SK-MEL-5 (cell line): ENCODE results near the gene ZNF469. TPM values are rescaled to one million over a fixed set of nuclear protein-coding genes. Genes with fewer than 3 reads are reported as not detected.
A peak's percentile ranks its signal among the peaks of the same experiment; 100 is the strongest.

Experiments
- DNase-seq: peaks from one replicate; pipeline ENCODE4 v3.0.0-alpha.2; 2016; ENCODE audit warnings: low read depth, low spot score
- in situ Hi-C: cut with HindIII; loops from 2 replicates; pipeline ENCODE4 v1.10.0; 2016; ENCODE audit warnings: low sequenced_read_pairs, high pct_unique_total_duplicates, low pct_unique_long_range_greater_than_20kb
- total RNA-seq: library from RNA; depleted of rRNA; stranded (reverse); fragments of >200 nt; shearing (Covaris generic); gene quantifications from 2 replicates; pipeline ENCODE4 v1.2.3, GENCODE V29; 2014

ZNF469 gene
- total RNA-seq, 1 experiment from 2014 or later = not detected

DNA sequence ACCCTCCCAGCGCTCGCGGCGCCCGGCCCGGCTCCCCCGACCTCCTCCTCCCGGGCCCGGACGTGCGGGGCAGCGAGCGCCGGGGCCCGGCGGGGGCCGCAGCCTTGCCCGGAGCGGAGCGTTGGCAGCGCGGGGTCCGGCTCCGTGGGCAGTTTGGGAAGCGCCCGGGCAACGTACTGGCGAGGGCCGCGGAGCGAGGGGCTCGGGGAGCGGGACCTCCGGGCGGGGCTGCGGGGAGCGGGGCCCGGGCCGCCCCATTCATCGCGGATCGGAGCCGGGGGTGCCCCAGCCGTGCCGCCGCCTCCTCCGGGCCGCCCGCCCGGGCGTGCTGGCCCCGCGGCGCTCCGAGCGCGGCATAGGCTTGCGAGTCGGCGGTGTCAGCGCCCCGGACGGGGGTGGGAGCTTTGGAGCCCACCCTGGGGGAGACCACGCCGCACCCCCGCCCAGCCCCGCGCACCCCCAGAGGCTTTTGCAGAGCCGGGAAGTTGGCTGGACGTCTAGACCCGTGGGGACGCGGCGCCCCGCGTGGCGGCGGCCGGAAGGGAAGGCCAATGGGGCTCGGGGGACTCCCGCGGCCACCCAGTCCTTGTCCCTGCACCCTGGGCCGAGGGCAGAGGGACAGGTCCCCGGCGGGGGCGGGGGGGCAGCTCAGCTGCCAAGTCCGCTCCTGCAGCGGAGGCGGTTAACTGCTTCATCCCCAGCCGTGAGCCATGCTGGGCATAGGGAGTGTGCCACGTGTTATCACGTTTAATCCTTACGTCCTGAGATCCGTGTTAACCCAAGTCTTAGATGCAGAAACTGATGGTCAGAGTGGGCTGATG, 852 bp downstream of the ZNF469 start:
- in situ Hi-C loops = no loop called here
- DNase-seq = no peak

DNA sequence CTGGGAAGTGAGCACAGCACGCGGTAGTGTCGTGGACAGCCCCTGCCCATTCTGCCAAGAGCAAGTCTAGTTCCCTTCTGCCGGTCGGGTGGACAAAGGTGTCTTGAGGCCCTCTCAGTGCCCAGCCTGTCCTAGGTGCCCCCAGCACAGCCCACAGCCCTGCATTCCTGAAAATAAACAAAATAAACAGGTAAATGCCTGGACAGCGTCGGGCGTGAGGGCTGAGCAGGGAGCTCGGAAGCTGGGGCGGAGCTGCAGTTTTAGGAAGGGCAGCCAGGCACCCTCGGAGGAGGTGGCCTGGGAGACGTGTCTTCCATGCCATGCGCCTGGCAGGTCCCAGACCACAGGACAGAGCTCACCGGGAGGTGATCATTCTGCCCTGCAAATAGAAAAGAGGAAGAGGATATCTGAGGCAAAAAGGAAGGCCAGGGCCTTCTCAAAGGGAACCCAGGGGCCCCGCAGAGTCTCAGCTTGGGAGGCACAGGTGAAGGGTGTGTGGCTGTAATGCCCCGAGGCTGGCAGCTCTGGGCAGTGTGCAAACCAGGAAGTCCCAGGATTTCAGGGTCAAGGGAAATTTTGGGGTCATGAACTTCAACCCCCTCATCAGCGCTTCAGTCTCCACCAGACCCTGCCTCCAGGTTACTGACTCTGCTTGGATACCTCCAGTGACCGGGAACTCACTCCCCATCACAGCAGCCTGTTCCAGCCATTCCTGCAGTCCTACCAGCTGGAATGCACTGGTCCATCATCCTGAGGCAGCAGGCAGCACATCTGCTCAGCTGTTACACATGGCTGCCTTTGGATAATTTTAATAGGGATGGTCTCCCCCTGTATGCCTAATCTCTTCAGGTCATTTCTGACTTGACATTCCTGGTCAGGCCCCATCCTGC, 1.7 kb downstream of the ZNF469 start:
- in situ Hi-C loops = no loop called here
- DNase-seq = no peak

DNA sequence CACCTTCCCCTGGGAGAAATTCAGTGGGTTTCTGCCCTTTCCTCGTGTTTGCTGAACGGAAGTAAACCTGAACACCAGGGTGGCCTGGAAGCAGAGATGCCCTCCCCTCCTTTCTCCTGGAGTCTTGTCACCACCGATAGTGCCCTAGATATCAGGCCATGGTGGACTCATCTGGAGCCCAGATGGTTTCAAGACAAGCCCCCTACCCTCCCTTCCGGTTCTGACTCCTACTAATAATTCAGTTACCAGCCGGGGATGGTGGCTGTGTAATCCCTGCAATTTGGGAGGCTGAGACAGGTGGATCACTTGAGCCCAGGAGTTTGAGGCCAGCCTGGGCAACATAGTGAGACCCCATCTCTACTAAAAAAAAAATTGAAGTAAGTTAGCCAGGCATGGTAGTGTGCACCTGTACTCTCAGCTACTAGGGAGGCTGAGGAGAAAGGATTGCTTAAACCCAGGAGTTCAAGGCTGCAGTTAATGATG, 2.4 kb downstream of the ZNF469 start:
- in situ Hi-C loops = no loop called here
- no peak for DNase-seq

DNA sequence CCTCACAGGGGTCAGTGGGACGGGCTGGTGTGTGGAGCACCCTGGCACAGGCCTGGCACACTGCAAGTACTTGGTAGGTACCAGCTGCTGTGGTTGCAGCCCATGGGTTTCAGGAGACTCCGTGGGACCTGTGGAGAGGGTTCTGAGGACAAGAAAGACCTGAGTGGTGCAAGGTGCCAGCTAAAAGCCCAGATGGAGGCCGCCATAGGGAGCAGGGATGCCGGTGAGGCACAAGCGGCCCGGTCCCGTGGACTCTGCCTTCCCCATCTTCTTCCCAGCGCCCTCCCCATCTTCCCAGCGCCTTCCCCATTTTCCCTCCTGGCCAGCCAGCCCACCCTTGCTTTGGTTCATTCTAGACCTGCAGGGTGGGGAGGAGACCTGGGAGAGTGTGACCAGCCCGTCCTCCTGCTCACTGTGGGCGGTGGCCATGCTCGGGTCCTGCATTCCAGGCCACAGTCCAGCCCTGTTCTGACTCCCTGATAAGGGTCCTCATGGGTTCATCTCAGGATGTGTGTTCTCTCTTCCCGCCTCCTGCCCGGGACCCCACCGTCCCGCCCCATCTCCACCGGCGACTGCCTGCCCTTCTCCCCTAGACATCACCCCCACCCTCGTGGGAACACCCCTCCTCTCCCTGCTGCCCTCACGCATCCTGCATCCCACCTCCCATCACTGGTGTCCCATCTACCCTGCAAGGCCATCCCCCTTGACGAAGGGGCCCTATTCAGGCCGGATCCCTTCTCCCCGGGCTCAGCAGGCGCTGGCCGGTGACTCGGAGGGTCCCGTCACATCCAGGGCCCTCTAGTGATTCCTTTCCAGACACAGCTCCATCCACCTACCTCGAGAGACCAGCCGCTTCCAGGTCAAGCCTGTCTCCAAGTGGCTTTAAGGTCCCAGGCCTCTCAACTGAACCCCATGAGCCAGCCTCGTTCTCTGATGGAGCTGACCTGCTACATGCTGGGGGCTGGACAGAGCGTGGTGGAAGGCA, 3.4 kb downstream of the ZNF469 start:
- in situ Hi-C loops = no loop called here
- DNase-seq = no peak

DNA sequence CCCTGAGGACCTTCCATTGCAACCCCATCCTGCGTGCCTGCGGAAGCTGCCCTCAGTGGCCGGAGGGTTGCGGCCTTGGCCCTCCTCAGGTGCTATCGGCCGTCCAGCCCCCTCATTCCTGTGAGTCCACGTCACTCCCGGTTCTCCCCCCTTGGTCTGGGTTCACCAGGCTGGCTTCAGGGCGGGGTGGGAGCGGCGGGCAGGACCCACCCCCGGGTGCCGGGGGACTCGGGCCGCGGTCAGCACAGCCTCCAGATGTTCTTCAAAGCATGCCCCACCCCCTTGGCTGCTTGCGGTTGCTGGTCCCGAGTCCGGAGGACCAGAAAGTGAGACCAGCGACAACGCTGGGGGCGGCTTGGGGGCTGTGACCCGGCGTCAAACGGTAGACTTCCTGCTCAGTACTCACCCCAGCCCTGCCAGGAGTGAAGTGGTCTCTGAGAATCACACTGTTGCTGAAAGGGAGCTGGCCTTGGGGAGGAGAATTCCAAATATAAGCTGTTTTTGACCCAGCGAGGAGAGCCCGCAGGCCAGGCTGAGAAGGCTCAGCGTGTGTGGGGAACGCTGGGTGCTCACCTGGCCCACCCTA, 4.5 kb downstream of the ZNF469 start:
- in situ Hi-C loops = no loop called here
- DNase-seq = no peak

DNA sequence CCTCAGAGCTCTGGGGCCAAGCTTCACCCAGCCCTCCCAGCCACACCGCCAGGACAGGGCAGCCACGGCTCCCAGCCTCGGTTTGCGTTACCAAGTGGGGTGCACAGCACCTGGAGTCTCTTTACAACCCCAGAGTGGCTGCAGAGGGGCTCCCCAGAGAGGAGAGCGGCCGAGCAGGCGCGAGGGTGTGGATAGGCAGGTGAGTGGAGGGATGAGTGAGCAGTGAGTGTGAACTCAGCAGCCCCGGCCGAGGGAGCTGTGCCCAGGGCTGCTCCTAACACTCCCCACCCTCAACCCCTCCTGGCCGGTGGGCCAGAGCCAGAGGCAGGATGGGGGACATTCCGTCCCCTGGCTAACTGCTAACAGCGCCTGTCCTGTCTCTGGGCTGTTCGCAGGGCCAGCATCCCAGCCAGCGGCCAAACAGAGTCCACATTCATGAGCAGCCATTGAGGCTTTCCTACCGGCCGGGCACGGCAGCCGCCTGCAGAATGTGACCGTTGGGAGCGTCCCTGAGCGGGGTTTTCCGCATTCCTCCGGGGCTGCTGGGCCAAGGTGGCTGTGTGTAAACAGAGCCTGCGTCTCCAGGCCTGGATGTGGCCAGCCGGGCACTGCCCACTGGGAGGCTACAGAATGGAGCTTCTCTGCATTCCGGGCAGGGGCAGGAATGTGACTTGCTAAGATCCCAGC, 5.3 kb downstream of the ZNF469 start:
- DNase-seq = no peak
- in situ Hi-C loops = no loop called here

DNA sequence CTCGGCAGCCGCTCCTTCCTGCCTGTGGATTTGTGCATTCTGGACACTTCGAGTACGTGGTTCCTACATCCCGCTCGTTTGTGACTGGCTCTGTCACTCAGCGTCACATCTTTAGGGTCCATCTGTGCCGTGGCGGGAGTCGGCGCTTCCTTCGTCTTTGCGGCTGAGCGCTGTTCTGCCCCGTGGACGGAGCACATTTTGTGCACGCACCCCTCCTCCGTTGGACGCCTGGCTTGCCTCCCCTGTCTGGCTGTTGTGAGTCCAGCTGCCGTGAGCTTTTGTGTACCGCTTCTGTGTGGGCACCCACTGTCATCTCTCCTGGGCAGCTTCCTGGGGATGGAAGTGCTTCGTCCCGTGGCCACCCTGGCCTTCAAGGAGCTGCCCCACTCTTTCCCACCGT, 6.4 kb downstream of the ZNF469 start:
- in situ Hi-C loops = no loop called here
- no peak for DNase-seq

DNA sequence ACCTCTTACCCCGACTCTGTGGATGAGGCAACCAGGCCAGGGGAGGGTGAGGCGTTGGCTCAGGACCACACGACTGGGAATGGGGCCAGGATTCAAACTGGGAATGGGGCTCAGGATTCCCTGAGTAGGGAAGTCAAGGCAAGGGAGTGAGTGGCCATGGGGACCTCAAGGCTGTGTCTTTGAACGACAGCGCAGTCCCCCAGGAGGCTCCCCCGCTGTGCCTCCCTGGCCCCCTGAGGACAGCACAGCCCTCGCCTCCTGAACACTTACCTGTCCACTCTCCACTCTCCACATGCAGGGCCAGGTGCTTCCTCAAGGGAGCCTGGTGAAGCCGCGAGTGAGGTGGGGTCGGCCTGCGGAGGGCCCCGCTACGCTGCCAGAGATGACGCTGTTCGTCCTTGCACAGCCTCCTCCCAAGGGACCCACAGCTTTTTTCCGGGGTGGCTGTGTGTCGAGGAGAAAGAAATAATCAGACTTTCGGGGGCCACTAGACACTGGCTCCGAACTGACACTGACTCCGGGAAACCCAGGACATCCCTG, 6.9 kb downstream of the ZNF469 start:
- in situ Hi-C loops = no loop called here
- no peak for DNase-seq

DNA sequence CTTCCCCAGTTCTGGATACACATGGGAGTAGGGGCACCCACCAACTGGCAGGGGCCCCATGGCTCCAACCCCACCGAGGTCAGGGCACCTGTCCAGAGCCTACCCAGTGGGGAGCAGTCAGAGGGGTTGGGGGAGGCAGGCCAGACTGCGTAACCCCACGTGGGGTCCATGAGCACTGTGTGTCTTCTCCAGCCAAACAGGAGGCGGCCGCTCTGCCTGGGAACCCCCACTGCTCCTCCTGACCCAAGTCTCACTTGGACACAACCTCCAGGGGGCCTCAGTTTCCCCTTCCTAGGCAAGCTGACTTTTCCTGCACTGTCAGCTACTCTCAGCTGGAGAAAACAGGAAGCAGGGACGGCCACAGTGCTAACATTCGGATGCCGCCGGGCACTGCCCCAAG, 7.5 kb downstream of the ZNF469 start:
- in situ Hi-C loops = no loop called here

DNA sequence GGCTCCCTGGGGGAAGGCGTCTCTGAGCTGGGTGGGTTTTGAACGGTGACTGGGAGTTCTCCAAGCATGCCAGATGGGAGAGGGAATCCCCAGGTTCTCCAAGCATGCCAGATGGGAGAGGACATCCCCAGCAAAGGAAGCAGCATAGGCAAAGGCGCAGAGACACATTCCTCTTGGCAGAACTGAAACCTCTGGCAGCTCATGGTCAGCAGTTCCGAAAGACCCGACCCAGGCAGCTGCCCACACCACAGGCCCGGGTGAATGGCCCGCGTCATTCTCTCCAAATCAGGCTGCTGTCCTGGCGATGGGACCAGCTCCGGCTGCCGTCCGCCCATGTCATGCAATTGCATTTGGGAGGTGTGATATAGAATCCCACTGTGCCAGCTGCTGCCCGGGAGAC, 8.0 kb downstream of the ZNF469 start:
- in situ Hi-C loops = no loop called here
- no peak for DNase-seq

More for the DNA sequence above, 7.5 kb downstream of the ZNF469 start:
- no peak for DNase-seq

DNA sequence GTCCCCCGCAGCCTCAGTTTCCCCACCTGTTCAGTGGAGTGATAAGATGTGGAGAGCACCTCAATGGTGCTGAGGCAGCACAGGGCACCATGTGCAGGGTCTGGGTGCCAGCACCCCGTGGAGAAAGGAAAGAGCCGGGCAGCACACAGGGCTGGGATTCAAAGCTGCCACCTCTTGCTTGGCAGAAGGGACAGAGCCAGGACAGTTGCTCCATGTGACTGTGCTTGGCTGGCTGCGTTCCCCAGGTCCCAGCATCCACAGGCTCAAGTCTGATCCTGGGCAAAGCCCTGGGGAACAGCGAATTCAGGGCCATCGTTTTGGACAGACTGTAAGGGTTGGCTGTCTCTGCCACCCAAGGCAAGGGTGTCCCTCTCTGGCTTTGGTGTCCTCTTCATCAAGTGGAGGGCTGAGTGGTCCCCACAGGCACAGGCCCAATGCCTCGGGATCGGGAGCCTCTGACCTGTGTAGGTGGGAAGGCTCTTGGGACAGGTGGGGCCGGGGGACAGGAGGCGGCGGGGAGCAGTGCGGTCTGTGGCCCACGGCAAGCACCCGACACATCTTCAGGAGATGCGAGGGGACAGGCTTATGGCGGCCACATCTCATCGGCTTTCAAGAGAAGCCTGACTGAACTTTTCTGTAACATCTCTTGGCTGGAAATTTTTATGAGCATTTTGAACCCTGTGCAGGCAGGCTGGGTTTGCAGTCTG, 8.5 kb downstream of the ZNF469 start:
- no peak for DNase-seq
- in situ Hi-C loops = no loop called here

DNA sequence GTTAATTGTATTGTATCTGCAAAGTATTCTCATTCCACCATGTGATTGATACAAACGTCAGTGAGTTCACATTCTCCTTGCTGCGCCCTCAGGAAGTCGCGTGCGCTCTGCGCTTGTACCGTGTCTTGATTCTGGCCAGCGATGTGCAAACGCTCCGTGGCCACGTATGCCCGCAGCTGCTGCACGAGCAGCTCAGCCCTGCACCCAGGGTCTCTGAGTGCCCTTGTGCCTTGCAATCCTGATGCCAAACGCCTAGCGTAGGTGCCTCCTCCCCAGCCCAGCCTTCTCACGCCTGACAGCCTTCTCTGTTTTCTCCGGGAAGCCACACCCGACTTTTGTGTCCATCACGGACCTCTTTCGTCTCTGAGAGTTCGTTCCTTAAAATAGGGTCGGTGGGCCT, 9.4 kb downstream of the ZNF469 start:
- in situ Hi-C loops = no loop called here

DNA sequence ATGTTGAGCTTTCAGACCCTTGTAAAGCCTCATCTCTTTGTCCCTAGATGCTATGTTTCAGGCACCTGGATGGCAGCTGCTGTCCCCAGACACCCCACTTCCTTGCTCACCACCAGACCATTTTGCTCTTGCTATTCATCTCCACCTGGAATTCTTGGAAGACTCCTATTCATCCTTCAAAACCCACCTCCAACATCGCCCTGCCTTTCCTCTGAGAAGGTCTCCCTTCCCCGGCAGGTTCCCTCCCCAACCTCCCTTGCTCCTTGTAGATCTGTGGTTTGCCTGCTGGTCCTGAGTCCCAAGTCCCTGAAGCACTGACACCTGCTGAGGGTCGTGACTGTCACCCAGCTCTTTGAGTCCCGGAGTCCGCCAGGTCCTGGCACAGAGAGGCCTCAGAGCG, 9.9 kb downstream of the ZNF469 start:
- DNase-seq = no peak
- in situ Hi-C loops = no loop called here

More for the DNA sequence above, 9.4 kb downstream of the ZNF469 start:
- no peak for DNase-seq

DNA sequence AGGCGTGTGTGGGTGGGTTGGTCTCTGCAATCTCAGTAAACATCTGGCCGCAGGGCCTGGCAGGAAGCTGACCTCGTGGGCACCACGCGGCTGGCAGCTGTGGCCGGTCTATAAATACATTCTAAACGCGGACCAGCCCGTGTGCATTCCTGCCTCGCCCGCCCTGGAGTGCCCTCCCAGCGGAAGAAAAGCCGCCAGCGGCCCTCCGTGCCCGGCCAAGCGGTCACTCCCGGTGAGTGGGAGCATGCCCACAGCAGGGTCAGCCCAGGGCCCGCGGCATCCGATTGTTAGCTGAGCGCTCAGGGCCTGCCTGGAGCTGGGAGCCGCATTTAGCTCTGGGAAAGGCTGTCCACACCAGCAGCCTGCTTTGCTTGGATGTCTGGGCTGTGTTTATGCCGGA, 10.3 kb downstream of the ZNF469 start:
- in situ Hi-C loops = no loop called here
- peak; percentile 56 for DNase-seq

DNA sequence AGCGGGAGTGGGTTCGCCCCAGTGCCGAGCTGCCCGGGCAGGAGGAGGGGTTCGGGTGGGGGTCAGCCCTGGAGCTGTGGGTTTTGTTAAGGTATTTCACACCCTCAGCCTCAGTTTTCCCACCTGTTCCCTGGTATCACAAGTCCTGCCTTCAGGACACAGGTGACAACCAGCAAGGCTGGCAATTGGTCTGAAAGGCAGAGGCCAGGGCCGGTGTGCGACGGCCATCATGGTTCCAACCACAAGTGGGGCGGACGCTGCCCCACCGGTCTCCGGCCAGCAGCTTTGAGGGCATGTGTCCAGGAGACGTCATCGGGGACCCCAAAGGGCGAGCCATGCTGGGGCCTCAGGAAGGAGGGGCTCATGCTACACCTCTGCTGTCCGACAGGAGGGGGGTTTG, 10.8 kb downstream of the ZNF469 start:
- no peak for DNase-seq
- in situ Hi-C loops = no loop called here

DNA sequence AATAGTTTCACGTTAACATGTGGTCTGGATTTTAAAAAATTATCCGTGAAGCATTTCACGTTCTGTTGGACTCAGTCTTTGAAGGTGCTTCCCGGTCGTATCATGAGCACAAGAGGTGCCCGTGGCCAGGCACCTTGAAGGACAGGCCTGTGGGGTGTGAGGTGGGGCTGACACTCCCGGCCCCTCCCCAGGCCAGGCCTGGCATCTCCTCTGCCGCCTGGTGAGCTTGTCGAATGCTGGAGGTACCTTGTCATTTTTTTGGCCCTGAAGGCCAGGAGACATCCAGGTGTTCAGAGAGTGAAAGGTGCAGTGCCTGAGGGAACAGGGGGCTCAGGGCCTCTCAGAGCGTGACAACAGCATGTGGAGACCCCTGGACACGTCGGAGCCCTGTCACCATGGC, 11.7 kb downstream of the ZNF469 start:
- in situ Hi-C loops = no loop called here
- no peak for DNase-seq
